ENCODE data around the gene WBP2.

The WBP2 gene

GRCh38 chr17:75855310-75856061 lies at the start of gene WBP2:
Gene WBP2 (minus strand): TSS chr17:75855335. CDS start chr17:75855297, 38 bp downstream.
- no peaks in the 10 kb centered on the region for H3K27me3 Mint-ChIP-seq
- no peak within 1 kb of the TSS for H3K4me3 Mint-ChIP-seq
- no peak within 1 kb of the TSS for H3K27ac Mint-ChIP-seq
- no peaks in the 10 kb centered on the region for H3K36me3 Mint-ChIP-seq
- H3K9me3 Mint-ChIP-seq = no peaks in the 10 kb centered on the region
- H3K4me1 Mint-ChIP-seq = peaks cover 21% of the 10 kb centered on the region
- ATAC-seq (ENCODE audit: low read depth) = peak; percentile 80
- peak; percentile 85 to 97 for DNase-seq (ENCODE audit: low spot score in 2 of 2)

- Mint-ChIP-seq H3K27me3 (no peaks in the 10 kb centered on the region), H3K9me3 (no peaks in the 10 kb centered on the region), H3K36me3 (peaks cover 15% of the 10 kb centered on the region), H3K4me1 (peaks cover 7% of the 10 kb centered on the region), H3K27ac (no peak overlapping the region), H3K4me3 (no peak overlapping the region)
- ATAC-seq (ENCODE audit: low read depth) (no peak), DNase-seq (ENCODE audit: low spot score in 2 of 2) (no peak)
Measured at GRCh38 chr17:75902406-75902805, 47.3 kb upstream of the WBP2 start.

GRCh38 chr17:75901727-75902126 lies 46.6 kb upstream of the WBP2 start:
- no peak overlapping the region for H3K4me3 Mint-ChIP-seq

GRCh38 chr17:75900691-75901533 lies 45.8 kb upstream of the WBP2 start:
- ATAC-seq (ENCODE audit: low read depth) = no peak

More at GRCh38 chr17:75901727-75902126, 46.6 kb upstream of the WBP2 start:
- Mint-ChIP-seq H3K36me3 (peaks cover 15% of the 10 kb centered on the region), H3K9me3 (no peaks in the 10 kb centered on the region), H3K4me1 (peaks cover 9% of the 10 kb centered on the region), H3K27ac (no peak overlapping the region), H3K27me3 (no peaks in the 10 kb centered on the region)
- no peak for ATAC-seq (ENCODE audit: low read depth)
- DNase-seq (ENCODE audit: low spot score in 2 of 2) = no peak

GRCh38 chr17:75899767-75900468 lies 44.8 kb upstream of the WBP2 start:
- Mint-ChIP-seq H3K4me1 (peaks cover 16% of the 10 kb centered on the region), H3K9me3 (no peaks in the 10 kb centered on the region), H3K27ac (no peak overlapping the region), H3K4me3 (no peak overlapping the region), H3K27me3 (no peaks in the 10 kb centered on the region), H3K36me3 (peaks cover 17% of the 10 kb centered on the region)
- DNase-seq (ENCODE audit: low spot score in 2 of 2) (no peak), ATAC-seq (ENCODE audit: low read depth) (no peak)

More at GRCh38 chr17:75900691-75901533, 45.8 kb upstream of the WBP2 start:
- Mint-ChIP-seq H3K27me3 (no peaks in the 10 kb centered on the region), H3K4me3 (no peak overlapping the region), H3K36me3 (peaks cover 15% of the 10 kb centered on the region), H3K9me3 (no peaks in the 10 kb centered on the region), H3K27ac (no peak overlapping the region), H3K4me1 (peaks cover 9% of the 10 kb centered on the region)
- no peak for DNase-seq (ENCODE audit: low spot score in 2 of 2)

- H3K36me3 Mint-ChIP-seq = peaks cover 15% of the 10 kb centered on the region
- DNase-seq (ENCODE audit: low spot score in 2 of 2) (no peak), ATAC-seq (ENCODE audit: low read depth) (no peak)
- H3K27me3 Mint-ChIP-seq = no peaks in the 10 kb centered on the region
- H3K9me3 Mint-ChIP-seq = no peaks in the 10 kb centered on the region
- no peak overlapping the region for H3K27ac Mint-ChIP-seq
- H3K4me1 Mint-ChIP-seq = peaks cover 19% of the 10 kb centered on the region
- no peak overlapping the region for H3K4me3 Mint-ChIP-seq
Measured at GRCh38 chr17:75899353-75899752, 44.2 kb upstream of the WBP2 start.

GRCh38 chr17:75898791-75899190 lies 43.7 kb upstream of the WBP2 start:
- Mint-ChIP-seq H3K27me3 (no peaks in the 10 kb centered on the region), H3K4me1 (peaks cover 22% of the 10 kb centered on the region), H3K9me3 (no peaks in the 10 kb centered on the region), H3K4me3 (no peak overlapping the region), H3K27ac (no peak overlapping the region), H3K36me3 (peaks cover 15% of the 10 kb centered on the region)
- no peak for ATAC-seq (ENCODE audit: low read depth)
- DNase-seq (ENCODE audit: low spot score in 2 of 2) = no peak

GRCh38 chr17:75898065-75898464 lies 42.9 kb upstream of the WBP2 start:
- ATAC-seq (ENCODE audit: low read depth) (no peak), DNase-seq (ENCODE audit: low spot score in 2 of 2) (no peak)
- Mint-ChIP-seq H3K36me3 (peaks cover 15% of the 10 kb centered on the region), H3K4me1 (peaks cover 23% of the 10 kb centered on the region), H3K4me3 (peak overlapping the region; percentile 71), H3K27me3 (no peaks in the 10 kb centered on the region), H3K27ac (no peak overlapping the region), H3K9me3 (no peaks in the 10 kb centered on the region)

- Mint-ChIP-seq H3K9me3 (no peaks in the 10 kb centered on the region), H3K27ac (no peak overlapping the region), H3K36me3 (peaks cover 15% of the 10 kb centered on the region), H3K4me1 (peaks cover 23% of the 10 kb centered on the region), H3K4me3 (peak overlapping the region; percentile 71), H3K27me3 (no peaks in the 10 kb centered on the region)
- no peak for ATAC-seq (ENCODE audit: low read depth)
- DNase-seq (ENCODE audit: low spot score in 2 of 2) = no peak
Measured at GRCh38 chr17:75897160-75898019, 42.3 kb upstream of the WBP2 start.

GRCh38 chr17:75896415-75897159 lies 41.5 kb upstream of the WBP2 start, which contains the start of gene TRIM65:
Gene TRIM65 (minus strand): TSS chr17:75896951. CDS start chr17:75896937, 14 bp downstream.
- peaks cover 12% of the 10 kb centered on the region for H3K36me3 Mint-ChIP-seq
- peak; percentile 73 to 83 for DNase-seq (ENCODE audit: low spot score in 2 of 2)
- H3K27me3 Mint-ChIP-seq = no peaks in the 10 kb centered on the region
- peak; percentile 82 for ATAC-seq (ENCODE audit: low read depth)
- H3K4me3 Mint-ChIP-seq = peak within 1 kb of the TSS; percentile 81
- H3K27ac Mint-ChIP-seq = peak within 1 kb of the TSS; percentile 65
- peaks cover 23% of the 10 kb centered on the region for H3K4me1 Mint-ChIP-seq
- H3K9me3 Mint-ChIP-seq = no peaks in the 10 kb centered on the region

- Mint-ChIP-seq H3K27ac (peak overlapping the region; percentile 65), H3K9me3 (no peaks in the 10 kb centered on the region), H3K27me3 (no peaks in the 10 kb centered on the region), H3K4me3 (peak overlapping the region; percentile 81), H3K4me1 (peaks cover 23% of the 10 kb centered on the region), H3K36me3 (peaks cover 9% of the 10 kb centered on the region)
- DNase-seq (ENCODE audit: low spot score in 2 of 2) = no peak
- ATAC-seq (ENCODE audit: low read depth) = no peak
Measured at GRCh38 chr17:75895370-75896155, 40.4 kb upstream of the WBP2 start.
